Neutrophil (primary cell): ENCODE measurements around the gene ACAD9.

Experiments used
- H3K27ac ChIP-seq: fragments of 200-600 bp; sonication (generic); 2 replicates; pipeline ENCODE4 v1.5.1; 2016; ENCODE audit warnings: mild to moderate bottlenecking, moderate library complexity
- H3K27me3 ChIP-seq: fragments of 200-600 bp; sonication (generic); 2 replicates; pipeline ENCODE4 v1.6.0; 2016; ENCODE audit warnings: mild to moderate bottlenecking
- H3K36me3 ChIP-seq: fragments of 200-600 bp; sonication (generic); 2 replicates; pipeline ENCODE4 v1.5.1; 2017
- H3K4me1 ChIP-seq, 2 experiments: fragments of 200-600 bp in 1 of 2; sonication (generic) in 1 of 2; 1 replicate in 1 of 2; 2 replicates in 1 of 2; pipeline versions ENCODE4 v1.5.1 to v1.6.1; 2013 to 2016; ENCODE audit warnings: low read depth in 1 of 2, low read length in 1 of 2, mild to moderate bottlenecking in 1 of 2, moderate library complexity in 1 of 2; ENCODE audit not compliant: control insufficient read depth in 1 of 2, insufficient read depth in 1 of 2
- H3K4me3 ChIP-seq, 2 experiments: fragments of 200-600 bp in 1 of 2; sonication (generic) in 1 of 2; 1 replicate in 1 of 2; 2 replicates in 1 of 2; pipeline ENCODE4 v1.5.1; 2013 to 2016; ENCODE audit warnings: low read depth in 1 of 2, low read length in 1 of 2, mild to moderate bottlenecking in 1 of 2, moderate library complexity in 1 of 2
- H3K9me3 ChIP-seq: fragments of 200-600 bp; sonication (generic); 2 replicates; pipeline ENCODE4 v1.5.1; 2016
- CTCF ChIP-seq: fragments of 200-600 bp; sonication (generic); IDR thresholded peaks from 2 replicates; pipeline ENCODE4 v1.5.1; 2016; ENCODE audit warnings: antibody characterized with exemption

ACAD9 gene

DNA sequence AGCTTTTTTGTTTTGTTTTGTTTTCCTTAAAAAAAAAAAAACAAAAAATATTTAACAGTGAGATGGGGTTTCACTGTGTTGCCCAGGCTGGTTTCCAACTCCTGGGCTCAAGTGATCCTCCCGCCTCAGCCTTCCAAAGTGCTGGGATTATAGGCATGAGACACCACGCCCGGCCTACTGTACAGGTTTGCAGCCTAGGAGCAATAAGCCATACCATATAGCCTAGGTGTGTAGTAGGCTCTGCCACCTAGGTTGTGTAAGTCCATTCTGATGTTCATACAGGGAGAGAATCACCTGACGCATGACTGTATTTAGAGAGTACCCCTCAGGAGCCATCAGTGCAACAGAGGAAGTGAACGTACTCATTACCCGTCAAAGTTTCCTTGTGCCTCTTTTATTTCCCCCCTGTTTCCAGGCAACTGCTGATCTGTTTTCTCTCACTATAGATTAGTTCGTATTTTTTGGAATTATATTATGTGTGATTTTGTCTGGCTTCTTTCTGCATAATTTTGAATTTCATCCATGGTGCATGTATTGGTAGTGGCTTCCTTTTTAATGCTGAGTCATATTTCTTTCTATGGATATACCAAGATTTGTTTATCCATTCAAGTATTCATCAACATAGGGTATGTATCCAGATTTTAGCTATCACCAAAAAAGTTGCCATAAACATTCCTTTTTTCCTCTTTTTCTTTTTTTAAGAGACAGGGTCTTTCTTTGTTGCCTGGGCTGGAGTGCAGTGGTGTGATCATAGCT lies 9.9 kb downstream of the ACAD9 start:
- H3K4me1 ChIP-seq: no peaks in the 10 kb centered on the region
- H3K27me3 ChIP-seq: no peaks in the 10 kb centered on the region
- no peak overlapping the region for H3K4me3 ChIP-seq
- no peak for TF ChIP-seq CTCF
- peaks cover 27% of the 10 kb centered on the region for H3K36me3 ChIP-seq
- no peak overlapping the region for H3K27ac ChIP-seq
- no peaks in the 10 kb centered on the region for H3K9me3 ChIP-seq

DNA sequence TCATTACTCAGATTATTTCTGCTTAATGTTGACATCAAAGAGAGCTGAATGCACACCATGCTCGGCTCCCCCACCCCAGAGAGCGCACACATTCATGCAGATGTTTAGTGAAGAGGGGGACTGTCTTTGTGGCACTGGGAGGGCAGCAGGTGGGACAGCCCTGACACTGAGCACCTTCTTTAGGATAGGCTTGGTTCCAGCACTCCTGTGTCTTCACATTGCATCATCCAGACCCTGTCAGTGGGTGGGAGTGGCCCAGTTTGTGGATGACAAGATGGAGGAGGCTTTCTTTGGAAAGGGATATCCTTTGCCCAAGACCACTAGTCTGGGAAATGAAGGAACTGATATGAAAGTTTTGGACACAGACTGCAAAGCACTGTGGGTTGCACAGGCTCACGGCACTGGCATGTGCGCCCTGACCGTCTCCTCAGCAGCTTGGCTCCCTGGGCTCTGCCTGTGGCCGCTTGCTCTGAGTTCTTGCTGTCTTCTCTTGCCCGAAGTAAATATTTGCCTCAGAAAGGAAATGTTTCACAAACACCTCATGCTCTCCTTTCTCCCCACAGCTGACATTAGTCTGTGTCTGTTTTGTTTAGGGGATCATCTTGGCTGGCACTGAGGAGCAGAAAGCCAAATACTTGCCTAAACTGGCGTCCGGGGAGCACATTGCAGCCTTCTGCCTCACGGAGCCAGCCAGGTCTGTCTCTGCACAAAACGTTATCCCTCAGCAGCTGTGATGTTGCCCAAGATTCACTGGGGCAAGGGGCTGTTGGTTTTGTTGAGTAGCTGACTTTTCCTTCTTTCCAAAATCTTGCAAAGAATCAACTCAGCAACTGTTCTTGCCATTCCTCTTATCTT lies 16.6 kb downstream of the ACAD9 start:
- Histone ChIP-seq H3K4me1 (no peaks in the 10 kb centered on the region), H3K36me3 (peaks cover 78% of the 10 kb centered on the region), H3K4me3 (no peak overlapping the region), H3K27me3 (no peaks in the 10 kb centered on the region), H3K9me3 (no peaks in the 10 kb centered on the region), H3K27ac (no peak overlapping the region)
- no peak for TF ChIP-seq CTCF

GRCh38 chr3:128902426-128902825 lies 23.0 kb downstream of the ACAD9 start:
- no peak overlapping the region for H3K27ac ChIP-seq
- peaks cover 98% of the 10 kb centered on the region for H3K36me3 ChIP-seq
- TF ChIP-seq CTCF: no peak
- no peak overlapping the region for H3K4me3 ChIP-seq
- H3K4me1 ChIP-seq: no peaks in the 10 kb centered on the region
- no peaks in the 10 kb centered on the region for H3K27me3 ChIP-seq
- H3K9me3 ChIP-seq: no peaks in the 10 kb centered on the region

DNA sequence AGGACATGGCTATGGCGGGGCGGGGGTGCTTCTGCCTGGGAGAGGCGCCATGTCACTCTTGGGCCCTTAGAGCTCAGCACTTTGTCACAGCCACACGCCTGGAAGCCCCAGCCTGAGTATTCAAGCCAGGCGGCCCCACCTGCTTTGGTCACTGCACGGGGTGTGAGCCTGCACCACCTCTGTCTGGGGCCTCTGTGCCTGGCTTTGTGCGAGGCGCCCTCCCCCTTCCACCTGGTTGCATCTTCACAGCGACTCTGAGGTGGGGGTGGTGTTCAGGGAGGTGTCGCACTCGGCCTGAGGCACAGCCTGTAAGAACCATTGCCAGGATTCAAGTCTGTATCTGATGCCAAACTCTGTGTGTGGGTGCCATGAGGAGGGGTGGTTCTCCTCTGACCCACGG lies 24.1 kb downstream of the ACAD9 start:
- Histone ChIP-seq H3K4me3 (no peak overlapping the region), H3K36me3 (peaks cover 98% of the 10 kb centered on the region)
- no peak for TF ChIP-seq CTCF

GRCh38 chr3:128906031-128906803 lies 26.8 kb downstream of the ACAD9 start:
- no peaks in the 10 kb centered on the region for H3K9me3 ChIP-seq
- H3K4me3 ChIP-seq: no peak overlapping the region
- no peaks in the 10 kb centered on the region for H3K4me1 ChIP-seq
- H3K27me3 ChIP-seq: no peaks in the 10 kb centered on the region
- TF ChIP-seq CTCF: no peak
- peaks cover 100% of the 10 kb centered on the region for H3K36me3 ChIP-seq
- H3K27ac ChIP-seq: no peak overlapping the region

More for the DNA sequence above, 24.1 kb downstream of the ACAD9 start:
- Histone ChIP-seq H3K27me3 (no peaks in the 10 kb centered on the region), H3K9me3 (no peaks in the 10 kb centered on the region), H3K4me1 (no peaks in the 10 kb centered on the region), H3K27ac (no peak overlapping the region)
